ENCODE measurements around the gene CDYL.

Gene CDYL

DNA sequence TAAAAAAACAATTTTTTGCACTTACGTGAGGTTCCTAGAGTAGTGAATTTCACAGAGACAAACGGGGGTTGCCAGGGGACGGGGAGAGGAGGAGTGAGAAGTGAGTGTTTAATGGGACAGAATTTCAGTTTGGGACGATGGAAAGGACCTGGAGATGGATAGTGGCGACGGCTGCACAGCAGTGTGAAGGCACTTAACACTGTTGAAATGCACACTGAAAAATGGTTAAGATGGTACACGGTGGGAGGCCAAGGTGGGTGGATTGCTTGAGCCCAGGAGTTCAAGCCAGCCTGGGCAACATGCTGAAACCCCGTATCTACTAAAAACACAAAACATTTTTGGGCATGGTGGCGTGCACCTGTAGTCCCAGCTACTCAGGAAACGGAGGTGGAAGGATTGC, 196.2 kb downstream of the CDYL start:
- no peaks in the 10 kb centered on the region for H3K36me3 Mint-ChIP-seq
- H3K27ac Mint-ChIP-seq, result no peak overlapping the region
- H3K4me3 Mint-ChIP-seq, result no peak overlapping the region
- DNase-seq, result no peak
- peaks cover 6% of the 10 kb centered on the region for H3K9me3 Mint-ChIP-seq
- CTCF ChIA-PET, result no interaction called here
- H3K4me1 Mint-ChIP-seq, result no peaks in the 10 kb centered on the region
- peaks cover 11% of the 10 kb centered on the region for H3K27me3 Mint-ChIP-seq

GRCh38 chr6:4973415-4973814, 197.2 kb downstream of the CDYL start:
- Mint-ChIP-seq H3K4me1 (no peaks in the 10 kb centered on the region), H3K4me3 (no peak overlapping the region), H3K27me3 (peaks cover 17% of the 10 kb centered on the region), H3K9me3 (peaks cover 6% of the 10 kb centered on the region), H3K36me3 (no peaks in the 10 kb centered on the region), H3K27ac (no peak overlapping the region)
- CTCF ChIA-PET, result no interaction called here
- DNase-seq, result no peak

GRCh38 chr6:4973982-4974745, 198.0 kb downstream of the CDYL start:
- no peak for DNase-seq
- peaks cover 17% of the 10 kb centered on the region for H3K27me3 Mint-ChIP-seq
- CTCF ChIA-PET, result interaction anchor here (0.6 to 1.0 kb wide), 2 partner anchors 45 to 1572 kb away, joined by 4 read pairs; no protein-coding TSS in a partner anchor
- H3K36me3 Mint-ChIP-seq, result no peaks in the 10 kb centered on the region
- peaks cover 11% of the 10 kb centered on the region for H3K9me3 Mint-ChIP-seq
- no peak overlapping the region for H3K4me3 Mint-ChIP-seq
- H3K27ac Mint-ChIP-seq, result no peak overlapping the region
- no peaks in the 10 kb centered on the region for H3K4me1 Mint-ChIP-seq

DNA sequence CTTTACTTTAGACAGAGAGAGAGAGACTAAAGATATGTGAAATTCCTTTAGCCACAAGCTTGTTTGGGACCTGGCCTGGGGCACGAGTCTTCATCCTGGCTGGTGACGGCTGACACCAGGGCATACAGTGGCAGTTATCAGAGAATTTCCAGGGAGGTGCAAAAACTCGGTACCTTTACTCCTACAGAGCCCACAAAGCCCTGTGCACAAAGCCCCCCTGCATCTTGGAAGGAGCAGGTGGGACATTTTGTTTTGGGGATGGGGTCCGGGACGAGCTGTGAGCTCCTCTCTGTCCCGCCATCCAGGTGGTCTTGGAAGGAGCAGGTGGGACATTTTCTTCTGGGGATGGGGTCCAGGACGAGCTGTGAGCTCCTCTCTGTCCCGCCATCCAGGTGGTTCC, 198.8 kb downstream of the CDYL start:
- H3K9me3 Mint-ChIP-seq, result peaks cover 16% of the 10 kb centered on the region
- H3K4me1 Mint-ChIP-seq, result no peaks in the 10 kb centered on the region
- no peak for DNase-seq
- no peaks in the 10 kb centered on the region for H3K36me3 Mint-ChIP-seq
- CTCF ChIA-PET, result interaction anchor here (0.6 to 1.0 kb wide), 2 partner anchors 46 to 1571 kb away, joined by 4 read pairs; no protein-coding TSS in a partner anchor
- H3K27me3 Mint-ChIP-seq, result peaks cover 17% of the 10 kb centered on the region
- H3K4me3 Mint-ChIP-seq, result no peak overlapping the region
- no peak overlapping the region for H3K27ac Mint-ChIP-seq

GRCh38 chr6:4975506-4975905, 199.3 kb downstream of the CDYL start:
- Mint-ChIP-seq H3K36me3 (no peaks in the 10 kb centered on the region), H3K4me3 (no peak overlapping the region), H3K4me1 (no peaks in the 10 kb centered on the region), H3K9me3 (peaks cover 19% of the 10 kb centered on the region), H3K27me3 (peaks cover 13% of the 10 kb centered on the region), H3K27ac (no peak overlapping the region)
- DNase-seq, result no peak
- CTCF ChIA-PET, result interaction anchor here (1.0 kb wide), 1 partner anchor 47 kb away, joined by 4 read pairs; no protein-coding TSS in a partner anchor

DNA sequence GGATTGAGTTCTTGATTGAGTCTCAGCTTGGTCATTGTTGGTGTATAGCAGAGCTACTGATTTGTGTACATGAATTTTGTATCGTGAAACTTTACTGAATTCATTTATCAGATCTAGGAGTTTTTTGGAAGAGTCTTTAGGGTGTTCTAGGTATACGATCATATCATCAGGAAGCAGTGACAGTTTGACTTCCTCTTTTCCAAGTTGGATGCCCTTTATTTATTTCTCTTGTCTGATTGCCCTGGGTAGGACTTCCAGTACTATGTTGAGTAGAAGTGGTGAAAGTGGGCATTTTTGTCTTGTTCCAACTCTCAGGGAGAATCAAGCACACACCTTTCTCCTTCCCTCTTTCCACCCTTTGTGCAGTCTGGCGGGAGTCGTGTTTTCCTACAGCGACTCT, 201.3 kb downstream of the CDYL start:
- no peak for DNase-seq
- Mint-ChIP-seq H3K36me3 (no peaks in the 10 kb centered on the region), H3K4me3 (no peak overlapping the region), H3K9me3 (peaks cover 23% of the 10 kb centered on the region), H3K27ac (no peak overlapping the region), H3K27me3 (peaks cover 13% of the 10 kb centered on the region), H3K4me1 (no peaks in the 10 kb centered on the region)
- CTCF ChIA-PET, result no interaction called here

GRCh38 chr6:4979426-4979825, 203.2 kb downstream of the CDYL start:
- Mint-ChIP-seq H3K4me3 (no peak overlapping the region), H3K27me3 (peaks cover 5% of the 10 kb centered on the region), H3K4me1 (no peaks in the 10 kb centered on the region), H3K27ac (no peak overlapping the region), H3K36me3 (no peaks in the 10 kb centered on the region), H3K9me3 (peaks cover 23% of the 10 kb centered on the region)
- no peak for DNase-seq
- CTCF ChIA-PET, result no interaction called here

DNA sequence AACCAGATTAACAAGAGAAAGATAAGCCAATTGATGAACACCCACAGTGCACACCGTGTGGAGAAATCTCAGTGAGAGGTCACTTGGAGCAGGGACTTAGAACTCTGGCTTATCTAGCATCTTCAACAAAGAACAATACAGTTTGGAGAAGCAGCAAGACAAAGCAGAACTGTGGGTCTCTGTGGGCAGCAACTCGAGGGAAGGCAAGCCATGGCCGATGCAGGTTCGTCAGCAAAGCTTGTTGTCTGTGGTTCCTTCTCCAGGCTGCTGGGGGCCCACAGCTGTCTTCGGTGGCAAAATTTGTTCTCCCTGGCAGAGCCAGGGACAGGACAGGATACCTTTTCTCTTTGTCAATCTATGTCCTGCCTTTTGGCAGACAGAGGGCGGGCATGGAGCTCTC, 205.6 kb downstream of the CDYL start:
- peaks cover 21% of the 10 kb centered on the region for H3K9me3 Mint-ChIP-seq
- no peak for DNase-seq
- H3K4me3 Mint-ChIP-seq, result no peak overlapping the region
- peaks cover 12% of the 10 kb centered on the region for H3K27me3 Mint-ChIP-seq
- H3K27ac Mint-ChIP-seq, result no peak overlapping the region
- no peaks in the 10 kb centered on the region for H3K36me3 Mint-ChIP-seq
- CTCF ChIA-PET, result no interaction called here
- H3K4me1 Mint-ChIP-seq, result no peaks in the 10 kb centered on the region

DNA sequence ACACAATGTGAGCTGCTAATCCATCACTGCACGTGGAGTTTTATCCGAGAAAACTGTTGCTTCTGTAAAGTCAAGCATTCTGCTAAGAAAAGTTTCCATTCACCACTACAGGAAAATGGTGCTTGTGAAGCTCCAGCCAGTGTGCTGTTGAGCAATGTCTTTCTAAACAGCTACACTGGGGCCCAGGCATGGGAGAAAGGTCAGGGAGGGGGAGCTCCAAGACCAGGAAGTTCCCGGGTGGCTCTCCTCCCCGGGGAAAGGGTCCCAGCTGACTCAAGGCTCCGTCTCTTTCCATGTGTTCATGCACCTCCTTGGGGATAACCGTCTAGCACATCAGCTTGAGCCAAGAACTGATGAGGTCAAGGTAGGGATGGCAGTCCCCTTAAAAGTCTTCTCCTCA, 207.1 kb downstream of the CDYL start:
- DNase-seq, result no peak
- H3K27ac Mint-ChIP-seq, result no peak overlapping the region
- H3K27me3 Mint-ChIP-seq, result peaks cover 7% of the 10 kb centered on the region
- CTCF ChIA-PET, result no interaction called here
- no peaks in the 10 kb centered on the region for H3K4me1 Mint-ChIP-seq
- no peaks in the 10 kb centered on the region for H3K36me3 Mint-ChIP-seq
- no peak overlapping the region for H3K4me3 Mint-ChIP-seq
- H3K9me3 Mint-ChIP-seq, result peaks cover 17% of the 10 kb centered on the region

- Mint-ChIP-seq H3K4me1 (no peaks in the 10 kb centered on the region), H3K9me3 (no peaks in the 10 kb centered on the region), H3K27ac (no peak overlapping the region), H3K4me3 (no peak overlapping the region), H3K36me3 (peaks cover 3% of the 10 kb centered on the region), H3K27me3 (peaks cover 7% of the 10 kb centered on the region)
- no peak for DNase-seq
- CTCF ChIA-PET, result no interaction called here
Observed at GRCh38 chr6:4986999-4987398, 210.8 kb downstream of the CDYL start.

GRCh38 chr6:4987432-4987831, 211.2 kb downstream of the CDYL start:
- no peak for DNase-seq
- Mint-ChIP-seq H3K9me3 (no peaks in the 10 kb centered on the region), H3K36me3 (peaks cover 3% of the 10 kb centered on the region), H3K27me3 (peaks cover 7% of the 10 kb centered on the region), H3K4me3 (no peak overlapping the region), H3K27ac (no peak overlapping the region), H3K4me1 (no peaks in the 10 kb centered on the region)
- CTCF ChIA-PET, result no interaction called here

DNA sequence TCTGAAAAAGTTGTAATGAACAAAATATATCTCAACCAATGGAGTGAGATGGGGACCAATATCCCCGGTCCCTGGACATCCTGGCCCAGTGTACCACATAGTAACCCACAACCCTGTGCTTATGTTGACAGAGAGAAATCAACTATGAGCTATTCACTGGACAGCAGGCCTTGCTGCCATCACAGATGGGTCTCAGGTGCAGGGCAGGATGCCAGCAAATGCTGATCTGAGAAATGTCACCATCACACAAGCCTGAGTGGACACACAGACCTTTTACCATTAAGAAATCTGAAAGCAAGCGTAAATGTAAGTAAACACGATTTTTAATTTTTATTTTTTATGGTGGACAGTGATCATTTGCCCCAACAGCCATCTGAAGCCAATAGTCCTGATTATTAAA, 218.5 kb downstream of the CDYL start:
- Mint-ChIP-seq H3K27ac (no peak overlapping the region), H3K36me3 (peaks cover 11% of the 10 kb centered on the region), H3K27me3 (no peaks in the 10 kb centered on the region), H3K9me3 (no peaks in the 10 kb centered on the region), H3K4me1 (no peaks in the 10 kb centered on the region), H3K4me3 (no peak overlapping the region)
- no peak for DNase-seq
- CTCF ChIA-PET, result no interaction called here

DNA sequence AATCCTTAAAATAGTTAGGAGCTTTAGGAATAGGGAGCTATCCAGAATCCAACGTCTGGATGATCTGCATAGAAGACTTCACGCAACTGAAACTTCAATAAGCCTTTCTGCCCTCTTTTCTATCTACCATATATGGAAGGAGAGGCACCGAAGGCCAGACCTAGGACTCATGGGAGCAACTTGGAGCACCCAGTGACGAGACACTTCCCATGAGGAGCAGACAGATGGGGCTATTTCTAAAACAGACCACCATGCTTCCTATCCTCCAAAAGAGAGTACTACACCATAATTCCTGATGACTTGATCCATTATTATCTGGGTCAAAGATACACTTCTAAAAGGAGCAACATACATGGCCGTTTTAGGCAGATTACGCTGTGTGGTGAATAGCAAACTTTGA, 221.7 kb downstream of the CDYL start:
- H3K27me3 Mint-ChIP-seq, result no peaks in the 10 kb centered on the region
- DNase-seq, result no peak
- H3K36me3 Mint-ChIP-seq, result peaks cover 11% of the 10 kb centered on the region
- peaks cover 9% of the 10 kb centered on the region for H3K4me1 Mint-ChIP-seq
- H3K4me3 Mint-ChIP-seq, result no peak overlapping the region
- CTCF ChIA-PET, result no interaction called here
- H3K9me3 Mint-ChIP-seq, result no peaks in the 10 kb centered on the region
- no peak overlapping the region for H3K27ac Mint-ChIP-seq

DNA sequence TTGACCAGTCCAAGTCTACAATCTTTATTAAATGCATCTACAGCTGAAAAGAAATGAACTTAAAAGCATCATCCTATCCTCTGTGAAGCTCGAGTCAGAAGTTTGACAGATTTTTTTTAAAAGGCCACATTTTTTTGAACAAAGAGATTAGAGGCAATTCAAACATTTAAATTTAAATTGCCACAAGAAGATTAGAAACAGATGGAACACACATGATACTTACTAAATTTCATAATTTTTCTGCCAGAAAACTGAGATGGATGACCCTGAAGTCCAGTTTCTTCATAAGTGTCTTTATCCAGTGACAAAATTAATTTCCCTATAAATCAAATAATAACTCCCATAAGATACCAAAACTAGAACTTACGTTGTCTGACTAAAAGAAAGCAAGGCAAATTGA, 223.4 kb downstream of the CDYL start:
- Mint-ChIP-seq H3K27me3 (no peaks in the 10 kb centered on the region), H3K36me3 (peaks cover 11% of the 10 kb centered on the region), H3K9me3 (no peaks in the 10 kb centered on the region), H3K27ac (no peak overlapping the region), H3K4me1 (peaks cover 20% of the 10 kb centered on the region), H3K4me3 (no peak overlapping the region)
- DNase-seq, result no peak
- CTCF ChIA-PET, result no interaction called here

GRCh38 chr6:5003604-5004372, 227.6 kb downstream of the CDYL start, which contains the start of gene RPP40:
Gene RPP40, minus strand, starts transcription at chr6:5004037. Its CDS starts 35 bp downstream, at chr6:5004002.
- peaks cover 22% of the 10 kb centered on the region for H3K4me1 Mint-ChIP-seq
- CTCF ChIA-PET, result interaction anchor here (0.6 to 1.3 kb wide), 4 partner anchors 10 to 605 kb away, joined by 3 to 4 read pairs (median 3); no protein-coding TSS in a partner anchor
- H3K27me3 Mint-ChIP-seq, result no peaks in the 10 kb centered on the region
- H3K9me3 Mint-ChIP-seq, result no peaks in the 10 kb centered on the region
- H3K27ac Mint-ChIP-seq, result peak within 1 kb of the TSS; percentile 96
- peak; percentile 100 for DNase-seq
- H3K36me3 Mint-ChIP-seq, result peaks cover 7% of the 10 kb centered on the region
- H3K4me3 Mint-ChIP-seq, result peak within 1 kb of the TSS; percentile 89
